NCI-H748 (cell line): ENCODE measurements around the gene CHURC1.

ENCODE experiments used
- DNase-seq: peaks from one replicate; lab custom pipeline; 2025; ENCODE audit not compliant: unreplicated experiment; lab: John Stamatoyannopoulos, UW

Gene CHURC1

DNA sequence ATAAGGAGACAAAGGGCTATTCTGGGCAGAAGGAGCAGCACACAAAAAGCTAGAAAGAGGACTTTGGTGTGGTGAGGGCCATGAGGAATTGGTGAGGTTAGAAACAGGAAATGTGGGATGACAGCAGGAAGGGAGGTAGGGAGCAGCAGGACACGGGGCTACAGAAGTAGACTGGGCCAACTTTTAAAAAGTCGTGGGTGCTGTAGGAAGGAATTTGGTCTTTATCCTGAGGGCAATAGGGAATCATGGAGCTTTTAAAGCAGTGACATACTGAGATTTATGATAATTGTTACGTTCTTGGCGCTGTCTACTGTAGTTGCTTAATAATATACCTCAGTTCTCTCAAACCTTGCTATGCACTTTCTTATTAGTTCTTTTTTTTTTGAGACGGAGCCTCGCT is 8.2 kb upstream of the CHURC1 start:
- DNase-seq, result no peak

DNA sequence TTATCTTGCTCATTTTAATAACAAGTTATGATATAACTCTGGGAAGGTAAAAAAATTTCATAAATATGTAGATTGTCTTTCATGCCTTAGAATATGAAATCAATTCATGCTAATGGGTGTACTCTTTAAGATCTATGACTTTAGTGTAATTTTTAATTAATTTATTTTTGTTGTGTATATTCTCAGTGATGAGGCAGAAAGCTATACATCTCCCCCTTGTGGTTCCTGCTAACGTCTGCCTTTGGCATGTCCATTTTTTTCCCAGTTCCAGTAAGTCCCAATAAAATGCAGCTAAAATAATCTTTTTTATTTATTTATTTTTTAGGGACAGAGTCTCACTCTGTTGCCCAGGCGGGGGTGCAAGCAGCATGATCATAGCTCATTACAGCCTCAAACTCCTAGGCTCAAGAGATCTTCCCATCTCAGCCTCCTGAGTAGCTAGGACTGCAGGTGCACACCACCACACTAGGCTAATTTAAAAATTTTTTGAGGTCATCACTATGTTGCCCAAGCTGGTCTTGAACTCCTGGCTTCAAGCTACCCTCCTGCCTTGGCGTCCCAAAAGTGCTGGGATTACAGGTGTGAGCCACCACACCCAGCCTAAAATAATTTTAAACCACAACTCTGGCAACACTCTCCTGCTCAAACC is 3.3 kb upstream of the CHURC1 start:
- peak; percentile 32 for DNase-seq

DNA sequence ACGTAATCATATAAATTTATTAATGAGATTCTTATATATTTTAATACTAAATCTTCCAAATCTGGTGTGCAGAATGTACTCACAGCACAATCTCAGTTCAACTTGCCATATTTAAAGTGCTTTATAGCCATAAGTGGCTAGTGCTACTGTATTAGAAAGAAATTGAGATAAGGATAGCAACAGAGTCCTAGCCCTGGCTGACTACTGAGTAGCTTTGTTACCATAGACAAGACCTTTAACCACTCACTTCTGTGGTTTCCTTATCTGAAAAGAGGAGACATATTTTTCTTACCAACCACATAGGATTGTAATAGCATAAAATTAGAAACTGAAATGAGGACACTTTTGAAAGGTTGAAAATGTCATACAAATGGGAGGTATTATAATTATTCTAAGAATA is 2.0 kb upstream of the CHURC1 start:
- no peak for DNase-seq

DNA sequence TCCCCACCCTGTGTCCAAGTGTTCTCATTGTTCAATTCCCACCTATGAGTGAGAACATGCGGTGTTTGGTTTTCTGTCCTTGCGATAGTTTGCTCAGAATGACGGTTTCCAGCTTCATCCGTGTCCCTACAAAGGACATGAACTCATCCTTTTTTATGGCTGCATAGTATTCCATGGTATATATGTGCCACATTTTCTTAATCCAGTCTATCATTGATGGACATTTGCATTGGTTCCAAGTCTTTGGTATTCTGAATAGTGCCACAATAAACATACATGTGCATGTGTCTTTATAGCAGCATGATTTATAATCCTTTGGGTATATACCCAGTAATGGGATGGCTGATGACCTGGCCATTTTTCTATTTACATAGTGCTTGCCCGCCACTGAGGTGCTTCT is 778 bp upstream of the CHURC1 start:
- DNase-seq, result peak; percentile 44

DNA sequence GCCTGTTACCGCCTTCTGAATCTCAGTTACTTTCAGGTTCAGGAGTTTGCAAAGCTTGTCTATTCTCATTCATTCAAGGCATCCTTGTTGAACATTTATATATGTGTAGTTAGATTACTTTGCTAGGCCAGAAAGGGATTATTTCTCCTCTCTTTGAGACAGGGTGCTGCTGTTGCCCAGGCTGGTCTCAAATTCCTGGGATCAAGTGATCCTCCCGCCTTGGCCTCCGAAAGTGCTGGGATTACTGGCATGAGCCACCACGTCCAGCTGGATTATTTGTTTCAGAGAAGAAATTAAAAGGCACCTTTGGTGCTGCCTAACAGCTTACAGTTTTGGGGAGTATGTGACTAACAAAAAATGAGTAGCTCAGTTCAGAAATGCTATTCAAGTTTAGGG is 772 bp downstream of the CHURC1 start:
- DNase-seq, result no peak

DNA sequence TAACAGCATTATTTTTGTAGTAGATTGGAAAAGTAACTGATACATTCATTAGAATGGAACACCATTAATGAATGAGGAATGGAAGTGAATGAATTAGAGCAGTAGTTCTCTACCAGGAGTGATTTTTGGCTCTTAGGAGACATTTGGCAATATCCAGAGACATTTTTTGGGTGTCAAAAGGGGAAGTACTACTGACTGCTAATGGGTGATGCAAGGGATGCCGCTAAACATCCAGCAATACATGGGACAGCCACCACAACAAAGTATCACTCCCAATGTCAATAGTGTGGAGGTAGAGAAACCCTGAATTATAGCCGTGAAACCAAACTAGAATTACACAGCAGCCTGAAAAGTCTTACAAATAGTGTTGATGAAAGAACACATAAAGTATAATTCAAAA is 1.5 kb downstream of the CHURC1 start:
- no peak for DNase-seq

DNA sequence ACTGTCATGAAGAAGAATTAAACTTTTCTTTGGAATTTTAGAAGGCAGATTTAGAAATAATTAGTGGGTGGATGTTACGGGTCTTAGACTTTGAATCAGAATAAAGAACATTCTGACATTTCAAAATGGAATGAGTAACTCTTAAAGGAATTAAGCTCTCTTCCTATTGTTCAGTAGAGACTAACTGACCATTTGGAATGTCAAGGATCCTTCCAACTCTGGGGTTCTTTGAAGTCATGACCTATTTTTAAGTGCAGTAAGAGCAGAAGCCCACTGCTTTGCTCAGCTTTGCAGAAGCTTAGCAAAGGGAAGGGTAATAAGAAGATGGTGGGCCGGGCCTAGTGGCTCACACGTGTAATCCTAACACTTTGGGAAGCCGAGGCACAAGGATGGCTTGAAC is 4.0 kb downstream of the CHURC1 start:
- DNase-seq, result no peak

DNA sequence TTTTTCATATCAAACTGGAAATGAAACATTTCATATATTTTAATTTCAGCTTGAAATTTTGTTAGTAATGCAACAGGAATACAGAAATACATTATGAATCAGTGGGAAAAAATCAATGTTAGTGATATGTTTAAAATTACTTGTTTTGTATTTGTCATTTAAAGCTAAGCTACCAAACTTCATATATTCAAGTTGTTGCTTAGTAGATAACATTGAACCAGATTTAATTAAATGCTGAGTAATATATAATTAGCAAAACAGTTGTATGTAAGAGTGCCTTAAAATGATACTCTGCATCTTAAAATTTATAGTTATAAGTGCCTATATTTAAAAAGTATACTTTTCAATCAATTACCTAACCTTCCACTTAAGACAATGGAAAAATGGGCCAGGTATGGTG is 5.0 kb downstream of the CHURC1 start:
- DNase-seq, result no peak

DNA sequence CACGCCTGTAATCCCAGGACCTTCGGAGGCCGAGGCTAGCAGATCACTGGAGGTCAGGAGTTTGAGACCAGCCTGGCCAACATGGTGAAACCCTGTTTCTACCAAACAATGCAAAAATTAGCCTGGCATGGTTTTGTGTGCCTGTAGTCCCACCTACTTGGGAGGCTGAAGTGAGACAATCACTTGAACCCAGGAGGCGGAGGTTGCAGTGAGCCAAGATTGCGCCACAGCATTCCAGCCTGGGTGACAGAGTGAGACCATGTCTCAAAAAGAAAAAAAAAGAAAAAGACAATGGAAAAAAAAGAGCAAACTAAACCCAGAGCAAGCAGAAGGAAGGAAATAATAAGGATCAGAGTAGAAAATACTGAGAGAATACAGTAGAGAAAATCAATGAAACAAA is 5.4 kb downstream of the CHURC1 start:
- no peak for DNase-seq

DNA sequence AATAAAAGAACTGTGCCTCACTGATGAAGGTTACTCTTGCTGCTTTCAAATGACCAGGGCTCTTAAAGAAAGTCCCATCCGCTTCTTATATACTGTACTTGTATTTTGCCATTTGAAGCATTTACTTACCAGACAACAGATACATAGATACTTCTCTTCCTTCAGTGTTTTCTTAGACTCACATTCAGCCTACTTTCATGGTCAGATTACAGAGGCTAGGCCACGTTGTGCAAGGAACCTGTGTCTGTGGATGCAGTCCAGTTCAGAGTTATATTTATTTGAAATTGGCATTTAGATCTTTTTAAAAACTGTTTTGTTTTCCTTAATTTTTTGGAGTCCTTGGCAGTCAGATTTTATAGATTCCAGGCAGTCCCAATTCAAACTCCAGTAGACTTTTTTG is 6.2 kb downstream of the CHURC1 start:
- DNase-seq, result no peak

DNA sequence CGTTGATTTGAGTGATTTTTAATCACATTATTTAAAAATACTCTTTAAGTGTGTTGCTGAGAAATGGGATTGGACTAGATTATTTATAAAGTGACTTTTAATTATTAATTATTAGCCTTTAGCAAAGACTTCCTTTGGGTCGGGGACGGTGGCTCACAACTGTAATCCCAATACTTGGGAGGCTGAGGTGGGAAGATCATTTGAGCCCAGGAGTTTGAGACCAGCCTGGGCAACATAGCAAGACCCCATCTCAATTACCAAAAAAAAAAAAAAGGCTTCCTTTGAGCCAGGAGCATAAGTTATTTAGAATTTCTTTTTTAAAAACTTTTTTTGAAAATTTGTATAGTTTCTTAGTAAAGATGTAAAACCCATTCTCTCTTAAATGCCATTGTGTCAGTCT is 8.8 kb downstream of the CHURC1 start:
- no peak for DNase-seq

DNA sequence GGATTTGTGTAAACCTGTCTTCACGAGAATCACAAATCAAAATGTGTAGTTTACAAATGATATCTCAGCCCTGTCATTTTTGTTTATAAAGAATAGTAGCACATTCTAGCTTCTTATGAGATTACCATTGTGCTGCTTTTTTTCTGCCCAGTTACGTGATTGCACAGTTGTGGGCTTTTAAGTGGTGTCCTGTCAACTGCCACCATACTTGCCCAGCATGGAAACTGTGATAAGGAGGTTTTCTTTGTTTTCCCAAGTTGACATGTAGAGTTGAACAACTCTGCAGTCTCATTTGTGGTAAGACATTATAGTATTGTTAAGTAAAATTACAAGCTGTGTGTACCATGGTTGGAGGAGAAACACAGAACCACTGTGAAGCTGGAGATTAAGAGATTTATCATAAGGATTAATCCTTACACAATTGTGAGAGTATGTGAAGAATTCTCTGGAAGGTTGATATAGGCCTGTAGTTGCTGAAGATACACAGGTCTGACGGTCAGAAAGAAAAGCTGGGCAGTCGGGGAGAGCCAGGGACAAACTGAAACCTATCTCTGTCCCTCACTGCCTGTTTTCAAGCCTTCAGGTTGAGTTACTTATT is 12.2 kb downstream of the CHURC1 start:
- DNase-seq, result no peak

DNA sequence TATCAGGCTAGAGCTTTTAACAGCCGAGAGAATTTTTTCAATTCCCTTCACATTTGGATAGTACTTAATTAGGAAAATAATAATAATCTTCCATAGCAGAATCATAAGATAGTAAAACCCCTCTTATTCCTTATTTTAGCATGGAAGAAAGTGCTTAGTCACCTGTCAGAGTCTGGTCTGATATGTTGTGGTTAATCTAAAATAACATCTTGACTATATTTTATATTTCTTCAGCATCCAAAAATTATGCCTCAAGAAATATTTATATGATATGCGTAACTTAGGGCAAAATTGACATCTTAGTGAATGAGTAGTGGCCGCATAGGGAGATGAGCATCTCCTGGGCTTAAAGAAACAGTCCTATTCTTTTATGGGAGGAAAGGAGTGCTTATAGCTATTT is 12.8 kb downstream of the CHURC1 start:
- no peak for DNase-seq

DNA sequence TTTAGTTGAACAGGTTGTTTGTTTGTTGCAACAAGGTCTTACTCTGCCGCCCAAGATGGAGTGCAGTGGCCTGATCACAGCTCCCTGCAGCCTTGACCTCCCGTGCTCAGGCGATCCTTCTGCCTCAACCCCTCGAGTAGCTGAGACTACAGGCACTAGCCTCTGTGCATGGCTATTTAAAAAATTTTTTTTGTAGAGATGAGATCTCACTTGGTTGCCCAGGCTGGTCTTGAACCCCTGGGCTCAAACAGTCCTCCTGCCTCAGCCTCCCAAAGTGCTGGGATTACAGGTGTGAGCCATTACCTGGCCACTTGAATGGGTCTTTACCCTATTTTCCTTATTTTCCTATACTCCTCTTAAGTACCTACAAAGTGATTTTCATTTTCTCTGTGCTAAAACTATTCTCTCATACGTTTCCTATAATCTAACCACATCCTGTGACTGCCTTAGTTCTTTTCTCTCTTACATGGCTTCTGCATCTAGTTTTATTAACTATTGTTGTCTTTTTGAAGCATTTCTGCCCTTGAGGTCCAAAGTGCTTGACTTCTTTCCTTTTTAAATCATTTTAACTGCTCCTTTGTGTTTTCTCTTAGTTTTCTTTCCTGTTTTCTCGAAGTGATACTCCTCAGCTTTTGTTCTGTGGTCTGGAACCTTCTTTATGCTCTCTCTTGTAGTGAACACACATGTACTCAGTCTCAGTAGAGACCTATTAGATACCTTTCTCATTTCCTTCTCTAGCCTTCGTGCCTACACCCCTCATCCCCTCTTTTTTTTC is 14.2 kb downstream of the CHURC1 start:
- no peak for DNase-seq

DNA sequence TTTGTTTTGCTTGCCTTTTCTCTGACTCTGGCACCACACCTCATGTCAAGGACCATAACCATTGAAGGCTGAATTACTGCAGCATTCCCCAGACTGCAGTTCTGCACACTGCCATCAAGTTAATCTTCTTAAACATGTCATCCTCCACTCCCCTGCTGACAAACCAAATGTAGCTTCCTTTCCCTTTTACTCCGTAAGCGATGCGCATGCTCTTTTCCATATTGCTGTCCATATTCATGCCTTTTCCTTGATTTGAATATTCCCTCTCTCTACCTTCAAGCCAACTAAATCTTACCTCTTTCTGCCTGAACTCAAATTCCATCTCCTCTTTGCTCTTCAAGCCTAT is 14.7 kb downstream of the CHURC1 start:
- no peak for DNase-seq

DNA sequence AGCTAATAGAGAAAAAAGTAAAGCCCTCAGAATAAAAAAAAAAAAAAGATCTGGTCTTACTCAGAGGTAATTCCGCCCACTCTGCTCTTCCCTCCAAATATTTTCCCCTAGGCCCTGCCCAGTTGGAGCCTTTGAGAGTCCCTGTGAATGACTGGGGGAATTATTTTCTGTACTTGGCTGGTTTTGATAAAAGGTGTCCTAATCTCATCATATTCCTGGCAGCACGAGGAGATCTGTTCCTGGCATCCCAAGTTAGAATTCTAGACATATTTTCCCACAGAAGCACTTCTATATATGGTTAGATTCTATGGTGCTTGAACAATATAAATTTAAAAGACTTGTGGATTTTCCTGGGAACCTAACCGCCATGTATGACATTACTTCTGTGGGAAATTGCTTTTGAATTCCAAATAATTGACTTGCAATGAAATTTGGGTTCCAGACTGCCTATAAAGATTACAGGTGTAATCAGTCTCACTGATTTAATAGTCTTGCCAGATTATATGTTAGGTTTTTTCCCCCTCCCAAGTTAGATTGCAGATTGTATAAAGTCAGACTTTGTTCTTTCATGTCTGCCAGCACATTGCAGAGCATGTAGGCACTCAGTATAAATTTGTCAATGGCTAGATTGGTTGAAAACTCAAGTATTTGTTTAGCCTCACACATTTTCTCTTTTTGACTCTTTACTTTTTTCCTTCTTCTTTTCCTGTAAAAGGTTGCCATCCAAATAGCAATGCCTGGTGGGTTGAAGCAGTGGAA is 16.0 kb downstream of the CHURC1 start:
- no peak for DNase-seq

DNA sequence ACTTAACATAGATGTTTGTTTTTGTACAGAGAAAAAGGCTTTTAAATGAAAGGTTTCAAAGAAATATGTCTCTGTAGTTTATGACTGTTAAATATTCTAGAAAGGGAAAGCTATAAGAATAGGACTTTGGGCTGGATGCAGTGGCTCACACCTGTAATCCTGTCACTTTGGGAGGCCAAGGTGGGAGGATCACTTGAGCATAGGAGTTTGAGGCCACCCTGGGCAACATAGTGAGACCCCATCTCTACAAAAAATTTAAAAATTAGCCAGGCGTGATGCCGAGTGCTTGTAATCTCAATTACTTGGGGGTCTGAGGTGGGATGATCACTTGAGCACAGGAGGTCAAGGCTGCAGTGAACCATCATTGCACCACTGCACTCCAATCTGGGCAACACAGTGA is 16.9 kb downstream of the CHURC1 start:
- DNase-seq, result no peak

DNA sequence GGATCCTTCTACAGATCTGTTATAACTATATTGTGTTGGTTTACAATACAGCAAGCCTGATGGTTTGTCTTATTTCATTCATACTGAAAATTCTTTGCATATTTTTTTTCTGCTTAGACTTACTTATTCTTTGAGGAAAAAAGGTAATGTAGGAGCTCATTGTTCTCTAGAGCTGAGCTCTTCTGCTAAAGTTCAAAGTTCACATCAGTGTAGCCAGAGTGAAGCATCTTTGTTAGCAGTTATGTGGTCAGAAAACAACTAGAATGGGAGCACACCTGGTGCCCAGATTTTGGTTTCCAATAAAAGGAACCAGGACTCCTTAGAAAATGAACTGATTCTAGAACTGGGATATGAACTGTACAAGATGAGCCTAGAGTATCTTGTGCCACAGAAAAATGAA is 18.0 kb downstream of the CHURC1 start:
- no peak for DNase-seq

DNA sequence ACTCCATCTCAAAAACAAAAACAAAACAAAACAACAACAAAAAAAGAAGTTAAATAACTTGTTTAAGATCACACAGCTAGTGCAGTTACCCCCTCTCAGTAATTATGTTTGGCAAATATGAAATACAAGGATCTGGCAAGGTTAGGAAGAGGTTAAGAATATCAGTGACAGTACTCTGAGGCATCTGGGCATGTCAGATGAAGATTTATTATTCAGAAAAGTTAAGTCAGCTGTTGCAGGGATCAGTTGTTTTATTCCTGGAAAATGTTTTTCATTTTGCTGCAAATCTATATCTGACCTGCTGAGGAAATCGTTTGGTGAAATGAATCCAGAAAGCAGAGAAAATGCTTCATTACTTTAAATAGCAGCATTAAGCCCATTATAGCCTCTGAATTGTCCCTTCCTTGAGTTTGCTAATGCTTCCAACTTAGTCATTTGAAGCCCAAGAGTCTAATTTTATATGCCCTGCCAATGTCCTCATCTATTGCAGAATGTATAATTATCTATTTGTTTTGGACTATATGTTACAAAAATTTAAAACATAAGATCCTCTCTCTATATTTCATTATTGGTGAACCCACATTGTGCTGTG is 20.2 kb downstream of the CHURC1 start:
- DNase-seq, result no peak

DNA sequence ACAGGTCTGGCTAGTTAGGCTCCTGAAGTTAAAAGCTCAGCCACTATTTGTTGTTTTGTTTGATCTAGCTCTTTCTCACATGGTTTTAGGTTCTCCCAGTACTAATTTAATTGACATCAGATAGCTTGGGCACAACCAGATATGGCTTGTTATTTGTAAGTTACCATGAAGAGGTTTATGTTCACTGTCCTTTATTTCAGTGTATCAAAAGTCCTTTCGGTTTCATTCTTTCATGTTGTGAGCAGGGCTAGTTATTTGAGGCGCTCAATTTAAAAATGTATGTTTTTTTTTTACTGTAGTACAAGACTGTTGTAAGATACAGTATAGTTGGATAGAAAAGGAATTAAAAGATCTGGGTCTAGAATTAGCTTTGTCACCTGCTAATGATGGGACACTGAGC is 21.3 kb downstream of the CHURC1 start:
- DNase-seq, result no peak

DNA sequence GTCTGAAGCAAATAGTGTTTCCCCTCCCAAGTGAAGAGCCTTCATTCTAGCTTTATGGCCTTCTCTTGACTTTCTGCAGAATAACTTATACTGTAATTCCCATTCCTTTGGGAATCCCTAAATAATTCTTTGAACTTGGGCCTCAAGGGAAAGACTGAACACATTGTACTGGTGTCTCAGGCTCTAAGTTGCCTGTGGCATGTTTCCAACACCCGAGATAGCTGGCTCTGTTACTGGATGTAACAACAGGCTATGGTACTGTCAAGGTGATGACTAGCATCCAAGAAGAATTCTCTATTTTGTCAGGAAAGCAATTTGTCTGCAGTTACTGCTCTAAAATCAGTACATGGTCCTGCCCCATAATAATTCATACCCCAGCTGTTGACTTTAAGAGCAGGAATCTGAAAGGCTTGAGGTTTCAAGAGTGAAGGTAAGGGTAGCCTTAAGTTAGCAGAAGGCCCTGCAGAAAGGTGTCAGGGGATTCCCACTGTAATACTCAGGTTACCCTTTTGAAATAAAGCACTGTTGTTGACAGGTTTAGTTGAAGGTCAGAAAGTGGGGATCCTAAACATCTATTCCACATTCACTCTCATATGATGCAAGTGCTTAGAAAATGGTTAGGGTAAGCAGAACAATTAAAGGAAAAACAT is 23.0 kb downstream of the CHURC1 start:
- DNase-seq, result no peak
